Liver (tissue), 3 donors: ENCODE results near the gene PLA1A.

Experiments
- EGR1 ChIP-seq, 2 donors: IDR thresholded peaks; 2 replicates each; pipeline ENCODE4 v1.6.1; 2016 to 2018; ENCODE audit warnings: antibody characterized with exemption in 2 of 2, low read depth in 2 of 2
- RXRA ChIP-seq, 2 donors: IDR thresholded peaks; 2 replicates each; pipeline ENCODE4 v1.6.1; 2017 to 2018; ENCODE audit warnings: antibody characterized with exemption in 2 of 2, mild to moderate bottlenecking in 1 of 2
- TF ChIP-seq, protein P1 (sequence below): fragments of 150-350 bp; IDR thresholded peaks from 2 replicates; pipeline ENCODE4 v1.5.1; 2017; ENCODE audit warnings: improper control_type of control experiment, low read depth, low read length; ENCODE audit not compliant: missing input control
- donor health status: healthy.
- donor health status: healthy.

DNA sequence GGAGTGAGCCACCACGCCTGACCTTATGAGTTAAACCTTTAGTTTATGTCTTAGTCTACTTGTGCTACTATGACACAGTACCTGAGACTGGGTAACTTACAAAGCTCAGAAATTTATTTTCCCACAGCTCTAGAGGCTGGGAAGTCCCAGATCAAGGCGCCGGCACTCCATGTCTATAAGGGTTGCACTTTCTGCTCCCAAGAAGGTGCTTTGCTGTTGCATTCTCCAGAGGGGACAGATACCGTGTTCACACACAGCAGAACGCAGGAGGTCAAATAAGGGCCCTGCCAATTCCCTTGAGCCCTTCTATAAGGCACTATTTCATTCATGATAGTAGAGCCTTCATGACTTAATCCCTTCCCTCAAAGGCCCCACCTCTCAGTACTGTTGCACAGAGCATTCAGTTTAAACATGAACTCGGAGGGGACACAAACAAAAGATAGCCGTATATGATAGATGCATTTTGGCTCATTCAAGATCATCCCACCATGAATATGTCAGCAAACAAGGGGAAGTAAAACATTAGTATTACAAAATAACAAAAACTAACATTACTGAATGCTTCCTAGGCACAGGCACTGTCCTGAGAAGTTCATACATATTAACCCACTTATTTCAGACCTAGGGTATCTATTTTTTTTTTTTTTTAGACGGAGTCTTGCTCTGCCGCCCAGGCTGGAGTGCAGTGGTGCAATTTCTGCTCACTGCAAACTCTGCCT is 26.5 kb downstream of the PLA1A start:
- TF ChIP-seq, protein P1, sequence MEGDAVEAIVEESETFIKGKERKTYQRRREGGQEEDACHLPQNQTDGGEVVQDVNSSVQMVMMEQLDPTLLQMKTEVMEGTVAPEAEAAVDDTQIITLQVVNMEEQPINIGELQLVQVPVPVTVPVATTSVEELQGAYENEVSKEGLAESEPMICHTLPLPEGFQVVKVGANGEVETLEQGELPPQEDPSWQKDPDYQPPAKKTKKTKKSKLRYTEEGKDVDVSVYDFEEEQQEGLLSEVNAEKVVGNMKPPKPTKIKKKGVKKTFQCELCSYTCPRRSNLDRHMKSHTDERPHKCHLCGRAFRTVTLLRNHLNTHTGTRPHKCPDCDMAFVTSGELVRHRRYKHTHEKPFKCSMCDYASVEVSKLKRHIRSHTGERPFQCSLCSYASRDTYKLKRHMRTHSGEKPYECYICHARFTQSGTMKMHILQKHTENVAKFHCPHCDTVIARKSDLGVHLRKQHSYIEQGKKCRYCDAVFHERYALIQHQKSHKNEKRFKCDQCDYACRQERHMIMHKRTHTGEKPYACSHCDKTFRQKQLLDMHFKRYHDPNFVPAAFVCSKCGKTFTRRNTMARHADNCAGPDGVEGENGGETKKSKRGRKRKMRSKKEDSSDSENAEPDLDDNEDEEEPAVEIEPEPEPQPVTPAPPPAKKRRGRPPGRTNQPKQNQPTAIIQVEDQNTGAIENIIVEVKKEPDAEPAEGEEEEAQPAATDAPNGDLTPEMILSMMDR: no peak
- TF ChIP-seq EGR1 (IDR thresholded peaks at IDR 0.05; ENCODE audit: low read depth in 2 of 2) (no peak), RXRA (IDR thresholded peaks at IDR 0.05) (no peak)
